DOHH2 (cell line): ENCODE data around the gene HMG20B.

ENCODE experiments used
- H3F3A ChIP-seq: fragments of 200-600 bp; sonication (generic), shearing (Covaris generic); 2 replicates; pipeline ENCODE4 v1.6.0; 2016; ENCODE audit warnings: antibody characterized with exemption, mild to moderate bottlenecking; ENCODE audit not compliant: control insufficient read depth, insufficient read depth
- H3K27ac ChIP-seq: fragments of 200-600 bp; sonication (generic); 2 replicates; pipeline ENCODE4 v1.5.1; 2014; ENCODE audit warnings: low read depth, mild to moderate bottlenecking, low read length, moderate library complexity
- H3K27me3 ChIP-seq: fragments of 200-600 bp; sonication (generic); 2 replicates; pipeline ENCODE4 v1.6.1; 2014; ENCODE audit warnings: mild to moderate bottlenecking, low read length, mixed read lengths; ENCODE audit not compliant: control insufficient read depth
- H3K36me3 ChIP-seq: fragments of 200-600 bp; sonication (generic); 2 replicates; pipeline ENCODE4 v1.6.1; 2014; ENCODE audit warnings: mild to moderate bottlenecking, low read length, moderate library complexity, mixed read lengths; ENCODE audit not compliant: control insufficient read depth
- H3K4me1 ChIP-seq: fragments of 200-600 bp; sonication (generic); 2 replicates; pipeline ENCODE4 v1.6.1; 2014; ENCODE audit warnings: mild to moderate bottlenecking, low read length, mixed read lengths; ENCODE audit not compliant: control insufficient read depth
- H3K4me2 ChIP-seq: fragments of 200-600 bp; sonication (generic); 2 replicates; pipeline ENCODE4 v1.6.0; 2014; ENCODE audit warnings: mild to moderate bottlenecking, low read length, moderate library complexity
- H3K4me3 ChIP-seq: fragments of 200-600 bp; sonication (generic); 2 replicates; pipeline ENCODE4 v1.5.1; 2014; ENCODE audit warnings: mild to moderate bottlenecking, low read length, mixed read lengths
- H3K79me2 ChIP-seq: fragments of 200-600 bp; sonication (generic); 2 replicates; pipeline ENCODE4 v1.6.1; 2014; ENCODE audit warnings: mild to moderate bottlenecking, low read length, mixed read lengths; ENCODE audit not compliant: control insufficient read depth
- H3K9me2 ChIP-seq: fragments of 200-600 bp; sonication (generic); replicated peaks from 2 replicates; pipeline ENCODE4 v1.6.1; 2014; ENCODE audit warnings: mild to moderate bottlenecking, low read length, mixed read lengths; ENCODE audit not compliant: control insufficient read depth
- H3K9me3 ChIP-seq: fragments of 200-600 bp; sonication (generic); 2 replicates; pipeline ENCODE4 v1.6.1; 2014; ENCODE audit warnings: antibody characterized with exemption, low read length, mixed read lengths; ENCODE audit not compliant: control insufficient read depth, insufficient read depth
- H4K20me1 ChIP-seq: fragments of 200-600 bp; sonication (generic); 2 replicates; pipeline ENCODE4 v1.6.0; 2014; ENCODE audit warnings: low read depth, mild to moderate bottlenecking, antibody characterized with exemption, low read length, moderate library complexity; ENCODE audit not compliant: control insufficient read depth, insufficient read depth
- EZH2phosphoT487 ChIP-seq: fragments of 200-600 bp; sonication (generic); IDR thresholded peaks from 2 replicates; pipeline ENCODE4 v1.6.1; 2017; ENCODE audit warnings: borderline replicate concordance, mild to moderate bottlenecking, antibody characterized with exemption, low read length, moderate library complexity, mixed read lengths
- TF ChIP-seq, protein P1 (sequence below): fragments of 200-600 bp; sonication (generic); IDR thresholded peaks from one replicate; pipeline ENCODE4 v1.5.1; 2014; ENCODE audit warnings: antibody characterized with exemption, mild to moderate bottlenecking, low read depth, low read length; ENCODE audit not compliant: poor library complexity, severe bottlenecking

The HMG20B gene

GRCh38 chr19:3548606-3549005 is 24.1 kb upstream of the HMG20B start:
- Histone ChIP-seq H3K79me2 (peaks cover 26% of the 10 kb centered on the region), H3K9me3 (no peaks in the 10 kb centered on the region), H4K20me1 (peaks cover 8% of the 10 kb centered on the region; the same call in 1 of the 2 replicates), H3K36me3 (peaks cover 57% of the 10 kb centered on the region), H3K27me3 (no peaks in the 10 kb centered on the region), H3K4me2 (no peak overlapping the region), H3K27ac (no peak overlapping the region), H3F3A (peaks cover 8% of the 10 kb centered on the region), H3K4me3 (no peak overlapping the region), H3K9me2 (no peaks in the 10 kb centered on the region), H3K4me1 (peaks cover 16% of the 10 kb centered on the region)
- TF ChIP-seq, protein P1, sequence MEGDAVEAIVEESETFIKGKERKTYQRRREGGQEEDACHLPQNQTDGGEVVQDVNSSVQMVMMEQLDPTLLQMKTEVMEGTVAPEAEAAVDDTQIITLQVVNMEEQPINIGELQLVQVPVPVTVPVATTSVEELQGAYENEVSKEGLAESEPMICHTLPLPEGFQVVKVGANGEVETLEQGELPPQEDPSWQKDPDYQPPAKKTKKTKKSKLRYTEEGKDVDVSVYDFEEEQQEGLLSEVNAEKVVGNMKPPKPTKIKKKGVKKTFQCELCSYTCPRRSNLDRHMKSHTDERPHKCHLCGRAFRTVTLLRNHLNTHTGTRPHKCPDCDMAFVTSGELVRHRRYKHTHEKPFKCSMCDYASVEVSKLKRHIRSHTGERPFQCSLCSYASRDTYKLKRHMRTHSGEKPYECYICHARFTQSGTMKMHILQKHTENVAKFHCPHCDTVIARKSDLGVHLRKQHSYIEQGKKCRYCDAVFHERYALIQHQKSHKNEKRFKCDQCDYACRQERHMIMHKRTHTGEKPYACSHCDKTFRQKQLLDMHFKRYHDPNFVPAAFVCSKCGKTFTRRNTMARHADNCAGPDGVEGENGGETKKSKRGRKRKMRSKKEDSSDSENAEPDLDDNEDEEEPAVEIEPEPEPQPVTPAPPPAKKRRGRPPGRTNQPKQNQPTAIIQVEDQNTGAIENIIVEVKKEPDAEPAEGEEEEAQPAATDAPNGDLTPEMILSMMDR: no peak
- no peak for TF ChIP-seq EZH2phosphoT487

DNA sequence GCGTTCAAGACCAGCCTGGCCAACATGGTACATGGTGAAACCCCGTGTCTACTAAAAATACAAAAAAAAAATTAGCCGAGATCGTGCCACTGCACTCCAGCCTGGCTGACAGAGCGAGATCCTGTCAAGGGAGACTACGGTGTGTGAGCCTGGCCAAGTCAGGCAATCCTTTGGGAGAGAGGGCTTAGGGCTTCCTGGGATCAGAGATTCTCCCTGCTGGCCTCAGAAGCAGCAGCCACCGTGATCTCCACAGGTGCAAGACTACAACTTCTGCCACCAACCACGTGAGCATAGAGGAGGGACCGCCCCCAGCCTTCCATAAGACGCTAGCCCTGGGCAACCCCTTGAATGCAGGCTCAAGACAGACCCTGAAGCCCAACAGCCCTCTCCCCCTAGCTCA is 22.9 kb upstream of the HMG20B start:
- Histone ChIP-seq H3K4me2 (no peak overlapping the region), H3K9me3 (no peaks in the 10 kb centered on the region), H3K36me3 (peaks cover 47% of the 10 kb centered on the region), H3K4me1 (peaks cover 28% of the 10 kb centered on the region), H3K79me2 (peaks cover 34% of the 10 kb centered on the region), H3F3A (peaks cover 17% of the 10 kb centered on the region), H3K4me3 (no peak overlapping the region), H3K9me2 (no peaks in the 10 kb centered on the region), H3K27me3 (no peaks in the 10 kb centered on the region), H3K27ac (no peak overlapping the region), H4K20me1 (peaks cover 8% of the 10 kb centered on the region; the same call in 1 of the 2 replicates)
- TF ChIP-seq, protein P1: no peak
- no peak for TF ChIP-seq EZH2phosphoT487

- no peak for TF ChIP-seq EZH2phosphoT487
- TF ChIP-seq, protein P1: no peak
- no peak overlapping the region for H3K4me2 ChIP-seq
- peaks cover 45% of the 10 kb centered on the region for H3K79me2 ChIP-seq
Observed at GRCh38 chr19:3550947-3551791, 21.6 kb upstream of the HMG20B start.

More at GRCh38 chr19:3550947-3551791, 21.6 kb upstream of the HMG20B start:
- Histone ChIP-seq H3K27me3 (no peaks in the 10 kb centered on the region), H4K20me1 (peaks cover 3% of the 10 kb centered on the region; the same call in 1 of the 2 replicates), H3K9me3 (no peaks in the 10 kb centered on the region), H3F3A (peaks cover 17% of the 10 kb centered on the region), H3K27ac (no peak overlapping the region), H3K9me2 (no peaks in the 10 kb centered on the region), H3K36me3 (peaks cover 34% of the 10 kb centered on the region), H3K4me1 (peaks cover 41% of the 10 kb centered on the region), H3K4me3 (no peak overlapping the region)
